NCI-H446 treated with DMSO at 0.1 percent for 48 hours (cell line): ENCODE results near the gene GRK5.

Experiments used
- DNase-seq: peaks from one replicate; lab custom pipeline; 2025; lab: John Stamatoyannopoulos, UW

The GRK5 gene

DNA sequence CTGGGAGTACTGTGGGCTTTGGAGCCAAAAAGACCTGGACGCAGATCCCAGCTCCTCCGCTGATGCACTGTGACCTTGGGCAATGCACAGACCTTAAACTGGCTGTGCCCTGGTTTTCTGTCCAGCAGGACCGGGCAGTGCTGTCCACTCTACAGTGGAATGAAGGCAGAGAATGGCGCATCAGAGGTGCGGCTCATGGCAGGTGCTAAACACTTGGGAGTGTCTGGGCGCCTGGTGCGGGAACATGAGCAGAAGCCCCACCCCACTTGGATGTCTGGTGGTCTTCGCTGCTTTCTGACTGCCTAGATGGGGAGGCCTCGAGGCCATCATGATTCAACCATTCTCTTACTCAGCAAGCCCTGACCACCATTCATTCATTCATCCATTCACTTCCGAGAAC lies 153.7 kb downstream of the GRK5 start:
- DNase-seq: no peak

DNA sequence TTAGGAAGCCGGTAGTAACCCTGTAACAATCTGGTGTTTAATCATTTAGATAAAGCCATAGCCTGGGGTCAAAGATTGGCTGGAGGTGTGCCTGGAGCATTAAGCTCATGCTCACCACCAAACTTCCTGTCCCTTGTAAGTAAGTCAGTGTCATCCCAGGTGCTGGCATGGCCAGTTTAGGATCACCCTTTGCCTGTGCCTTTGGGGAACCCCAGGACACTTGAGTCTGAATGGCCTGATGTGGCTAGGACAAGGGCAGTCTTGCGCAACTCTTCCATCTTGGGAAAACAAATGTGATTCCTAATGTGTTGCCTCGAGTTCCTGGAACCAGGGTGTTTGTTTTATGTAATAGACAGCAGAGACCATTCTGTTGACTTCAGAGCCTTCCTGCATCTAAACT lies 154.8 kb downstream of the GRK5 start:
- no peak for DNase-seq

DNA sequence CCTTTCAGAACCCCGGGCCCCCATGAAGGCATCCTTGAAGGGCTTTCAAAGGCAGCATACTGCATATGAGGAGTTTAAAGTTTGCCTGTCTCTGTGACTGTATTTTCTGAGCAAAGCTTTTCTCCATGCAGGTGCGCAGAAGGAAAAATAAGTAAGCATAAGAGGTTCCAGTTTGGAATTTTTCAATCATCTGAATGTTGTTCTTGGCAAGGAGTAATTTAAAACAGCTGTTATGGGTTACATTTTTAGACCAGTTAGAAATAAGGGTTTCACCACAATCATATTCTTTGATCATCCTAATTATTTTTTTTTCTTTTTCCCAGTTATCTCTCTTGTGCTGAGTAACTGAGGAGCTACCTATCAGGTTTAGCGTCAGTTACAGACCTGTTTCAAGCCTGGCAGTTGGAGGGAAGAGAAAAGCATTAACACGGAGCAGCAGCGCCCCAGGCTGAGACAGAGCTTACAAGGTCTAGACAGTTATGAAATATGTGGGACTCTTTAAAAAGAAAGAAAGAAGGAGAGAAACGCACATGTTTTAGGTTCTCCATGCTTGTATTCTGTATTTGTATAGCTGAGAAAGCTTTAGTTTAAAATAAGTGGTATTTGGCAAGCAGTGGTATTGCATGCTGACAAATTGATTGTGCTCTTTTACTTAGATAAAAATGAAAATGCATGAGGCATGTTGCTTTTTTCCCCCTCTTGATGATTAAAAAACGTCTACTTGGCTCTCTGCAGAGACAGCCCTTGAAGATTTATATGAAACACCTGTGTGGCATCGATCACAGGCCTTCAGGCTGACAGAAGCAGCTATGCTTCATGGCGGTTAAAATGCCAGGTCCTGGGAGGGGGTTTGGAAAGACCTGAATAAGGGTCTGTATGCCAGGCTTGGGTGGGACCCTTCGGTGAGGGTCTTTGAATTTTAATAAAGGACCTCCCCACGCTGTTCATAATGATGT lies 157.6 kb downstream of the GRK5 start:
- DNase-seq: no peak

- no peak for DNase-seq
Measured at GRCh38 chr10:119365773-119366599, 158.6 kb downstream of the GRK5 start.

GRCh38 chr10:119367841-119368549 lies 160.6 kb downstream of the GRK5 start:
- no peak for DNase-seq

DNA sequence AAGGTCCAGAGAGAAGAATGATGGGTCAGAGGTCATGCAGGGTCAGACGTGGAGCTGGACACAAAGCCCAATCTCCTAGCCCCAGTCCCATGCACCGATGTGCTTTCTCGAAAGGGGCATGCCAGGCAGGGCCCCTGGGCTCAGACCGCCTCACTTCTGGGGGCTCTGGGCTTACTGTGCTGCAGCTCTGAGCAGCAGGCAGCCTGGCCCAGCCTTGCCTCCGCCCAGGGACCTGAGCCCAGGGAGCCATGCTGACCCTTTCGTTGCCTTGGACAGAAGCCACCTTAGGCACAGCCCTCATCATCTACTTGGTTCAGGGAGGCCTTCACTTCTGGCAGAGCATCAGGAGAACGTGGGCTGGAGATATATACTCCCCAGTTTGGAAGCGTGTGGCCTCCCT lies 161.2 kb downstream of the GRK5 start:
- no peak for DNase-seq

- DNase-seq: no peak
Measured at GRCh38 chr10:119368991-119369869, 161.9 kb downstream of the GRK5 start.

DNA sequence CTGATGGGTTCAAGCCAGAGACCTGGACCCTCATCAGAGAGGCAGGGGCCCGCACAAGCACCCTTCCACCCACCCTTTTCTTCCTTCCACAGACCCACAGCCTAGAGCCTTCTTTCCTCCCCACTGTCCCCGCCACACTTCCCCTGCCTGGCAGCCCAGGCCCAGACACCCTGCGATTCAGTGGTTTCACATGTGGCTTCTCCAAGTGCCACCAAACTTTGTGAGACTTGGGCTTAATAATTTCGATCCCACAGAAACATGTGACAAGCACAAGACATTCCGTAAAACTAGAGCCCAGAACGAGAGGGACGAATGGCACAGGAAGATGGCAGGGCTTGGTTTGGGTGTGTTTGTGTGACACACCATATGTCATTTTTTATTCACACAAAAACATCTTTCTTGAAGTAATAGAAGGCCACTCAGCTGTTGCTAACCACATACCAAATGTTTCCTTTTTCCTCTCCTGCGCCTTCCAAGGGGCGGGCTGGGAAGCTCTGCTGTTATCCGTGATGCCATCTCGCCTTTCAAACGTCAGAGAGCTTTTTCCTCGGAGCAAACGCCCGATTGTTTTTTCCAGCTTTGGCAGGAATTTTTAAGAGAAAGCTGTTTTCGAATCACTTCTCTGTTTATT lies 162.9 kb downstream of the GRK5 start:
- DNase-seq: no peak

DNA sequence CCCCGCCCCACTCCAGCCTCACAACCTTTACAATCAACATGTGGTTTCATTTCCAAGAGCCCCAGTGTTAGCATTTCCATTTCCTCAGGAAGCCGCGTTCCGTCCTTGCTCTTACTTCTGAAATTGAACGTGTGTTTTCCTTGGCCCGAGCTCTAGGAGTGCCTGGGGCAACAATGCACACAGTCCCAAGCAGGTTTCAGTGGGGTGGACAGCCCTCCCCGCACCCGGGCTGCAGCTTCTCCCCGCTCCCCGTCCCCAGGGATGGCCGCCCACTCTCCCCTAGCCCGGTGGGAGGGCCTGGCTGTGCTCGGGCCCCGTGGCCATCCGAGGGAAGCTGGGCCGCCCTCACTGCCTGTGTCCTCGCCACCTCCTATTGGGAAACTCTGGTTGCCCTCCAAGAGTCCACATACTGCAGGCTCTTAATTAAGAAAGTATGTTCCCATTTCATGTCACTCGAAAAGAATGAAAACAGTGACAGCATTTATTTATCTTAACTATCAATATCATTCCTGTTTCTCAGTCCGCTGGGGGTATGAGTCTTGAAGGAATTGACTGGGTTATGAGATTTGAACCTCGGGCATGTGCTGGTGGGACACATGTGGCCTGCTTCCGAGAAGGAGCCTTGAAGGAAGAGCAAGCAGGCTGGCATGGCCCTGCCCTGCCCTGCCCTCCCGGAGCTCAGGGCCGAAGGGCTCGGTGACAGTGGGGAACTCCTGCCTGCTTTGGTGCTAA lies 163.8 kb downstream of the GRK5 start:
- DNase-seq: no peak

- no peak for DNase-seq
Measured at GRCh38 chr10:119371704-119372663, 164.6 kb downstream of the GRK5 start.

DNA sequence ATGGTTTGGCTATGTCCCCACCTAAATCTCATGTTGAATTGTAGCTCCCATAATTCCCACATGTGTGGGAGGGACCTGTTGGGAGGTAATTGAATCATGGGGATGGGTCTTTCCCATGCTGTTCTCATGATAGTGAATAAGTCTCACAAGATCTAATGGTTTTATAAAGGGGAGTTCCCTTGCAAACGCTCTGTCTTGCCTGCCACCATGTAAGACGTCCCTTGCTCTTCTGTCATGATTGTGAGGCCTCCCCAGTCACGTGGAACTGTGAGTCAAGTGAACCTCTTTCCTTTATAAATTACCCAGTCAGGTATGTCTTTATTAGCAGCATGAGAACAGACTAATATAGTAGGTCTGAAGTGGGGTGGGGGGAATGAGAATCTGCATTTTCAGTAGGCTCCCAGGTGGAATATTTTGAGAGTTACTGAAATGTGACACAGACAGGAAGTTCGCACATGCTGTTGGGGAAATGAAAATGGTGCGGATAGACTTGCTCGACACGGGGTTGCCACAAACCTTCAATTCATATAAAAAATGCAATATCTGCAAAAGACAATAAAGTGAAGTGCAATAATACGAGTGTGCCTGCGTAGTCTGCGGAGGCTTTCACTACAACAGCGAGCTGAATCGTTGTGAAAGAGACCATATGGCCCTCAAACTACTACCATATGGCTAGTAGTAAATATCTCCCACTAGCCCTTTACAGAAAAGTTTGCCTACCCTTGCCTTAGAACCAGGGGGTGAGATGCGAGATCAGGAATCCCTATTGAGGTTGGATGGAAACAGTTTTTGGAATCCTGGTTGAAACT lies 166.1 kb downstream of the GRK5 start:
- DNase-seq: no peak

- no peak for DNase-seq
Measured at GRCh38 chr10:119374236-119374635, 166.9 kb downstream of the GRK5 start.

- no peak for DNase-seq
Measured at GRCh38 chr10:119375574-119376272, 168.4 kb downstream of the GRK5 start.

DNA sequence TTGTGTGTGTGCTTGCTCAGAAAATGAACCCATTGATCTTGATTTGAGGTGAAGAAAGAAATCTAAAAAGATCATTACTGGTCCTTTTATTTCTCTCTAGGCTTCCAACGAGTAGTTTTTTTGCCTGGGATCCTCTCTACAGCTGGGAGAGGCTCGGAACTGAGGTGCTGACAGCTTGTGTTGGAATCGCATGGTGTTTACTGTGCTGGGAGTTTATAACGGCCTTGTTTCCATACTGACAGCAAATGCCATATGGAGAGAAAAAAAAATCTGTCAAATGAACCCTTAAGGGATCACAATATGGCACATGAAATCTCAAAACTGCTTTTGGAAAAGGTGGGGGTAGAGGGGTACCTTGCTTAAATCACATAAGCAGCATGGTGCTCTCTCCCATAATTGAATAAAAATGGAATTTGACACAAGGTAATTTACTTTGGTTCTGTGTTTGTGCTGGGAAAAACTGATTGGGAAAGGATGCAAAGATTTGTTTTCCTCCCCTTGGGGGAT lies 170.1 kb downstream of the GRK5 start:
- DNase-seq: peak; percentile 67

- peak; percentile 82 for DNase-seq
Measured at GRCh38 chr10:119377958-119378736, 170.8 kb downstream of the GRK5 start.

DNA sequence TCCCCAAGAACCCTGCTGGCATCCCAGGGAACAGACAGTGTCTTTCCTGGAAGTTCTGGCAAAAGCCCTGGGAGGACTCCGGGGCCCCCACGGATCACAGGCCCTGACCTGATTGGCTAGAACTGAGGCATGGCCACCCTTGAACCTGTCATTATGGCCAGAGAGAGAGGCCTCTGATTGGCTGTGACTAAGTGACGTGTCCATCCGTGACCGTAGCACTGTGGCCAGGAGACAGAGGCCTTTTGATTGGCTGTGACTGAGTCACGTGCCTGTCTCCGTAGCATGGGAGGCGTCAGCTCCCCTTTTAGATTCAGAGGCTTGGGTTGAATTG lies 171.3 kb downstream of the GRK5 start:
- DNase-seq: no peak
